CD4-positive, alpha-beta T cell (primary cell): ENCODE measurements around the gene SLC34A1. TPM values are rescaled to one million over a fixed set of nuclear protein-coding genes. Genes with fewer than 3 reads are reported as not detected.
A peak's percentile ranks its signal among the peaks of the same experiment; 100 is the strongest.

Experiments
- ATAC-seq: fragments of 200-7000 bp; cut with Tn5 transposase; one replicate; pipeline ENCODE4 v1.10.0; 2022; ENCODE audit warnings: mild to moderate bottlenecking; ENCODE audit not compliant: poor library complexity
- CTCF ChIA-PET: fragments of 350-600 bp; sonication (Branson Sonifier 250); formaldehyde crosslinking; loops from one replicate; lab custom pipeline; 2021; ENCODE audit warnings: antibody characterized with exemption, inconsistent platforms; lab: Charles Lee
- POLR2A ChIA-PET: fragments of 350-600 bp; sonication (Branson Sonifier 250); formaldehyde crosslinking; loops from one replicate; lab custom pipeline; 2021; ENCODE audit warnings: antibody characterized with exemption, inconsistent platforms; lab: Charles Lee
- DNase-seq, 14 experiments: peaks; one replicate each; pipeline ENCODE4 v3.0.0-alpha.2; 2013 to 2020; ENCODE audit warnings: mixed read lengths in 2 of 14
- H3K27ac ChIP-seq, 2 donors: one replicate each; pipeline versions ENCODE4 v1.5.1 to v1.7.0; 2013; ENCODE audit warnings: low read length in 2 of 2, low read depth in 1 of 2, mild to moderate bottlenecking in 1 of 2
- H3K27me3 ChIP-seq, 2 experiments: 1 replicate in 1 of 2; 2 replicates in 1 of 2; pipeline versions ENCODE4 v1.6.1 to v1.7.0; 2013; ENCODE audit warnings: low read length in 2 of 2, control low read depth in 1 of 2, mild to moderate bottlenecking in 1 of 2, moderate library complexity in 1 of 2; ENCODE audit not compliant: insufficient read depth in 2 of 2, control insufficient read depth in 1 of 2
- H3K36me3 ChIP-seq: one replicate; pipeline ENCODE4 v1.6.1; 2013; ENCODE audit warnings: low read length, control low read depth; ENCODE audit not compliant: insufficient read depth
- H3K4me1 ChIP-seq: one replicate; pipeline ENCODE4 v1.6.1; 2013; ENCODE audit warnings: low read length, control low read depth; ENCODE audit not compliant: insufficient read depth
- H3K4me3 ChIP-seq: one replicate; pipeline ENCODE4 v1.5.1; 2013; ENCODE audit warnings: mild to moderate bottlenecking, low read length, moderate library complexity
- H3K9me3 ChIP-seq, 2 experiments: 1 replicate in 1 of 2; 2 replicates in 1 of 2; pipeline versions ENCODE4 v1.6.1 to v1.7.0; 2013; ENCODE audit warnings: low read length in 2 of 2, mild to moderate bottlenecking in 2 of 2, control low read depth in 1 of 2, moderate library complexity in 1 of 2; ENCODE audit not compliant: control insufficient read depth in 1 of 2, insufficient read depth in 1 of 2
- H3K27ac Mint-ChIP-seq: one replicate; pipeline ENCODE4 v1.8.0; 2020; ENCODE audit warnings: mixed read lengths
- H3K27me3 Mint-ChIP-seq: one replicate; pipeline ENCODE4 v1.8.0; 2021; ENCODE audit warnings: mixed read lengths
- H3K36me3 Mint-ChIP-seq: one replicate; pipeline ENCODE4 v1.8.0; 2021; ENCODE audit warnings: low read depth, mixed read lengths
- H3K4me1 Mint-ChIP-seq: one replicate; pipeline ENCODE4 v1.8.0; 2021; ENCODE audit warnings: low read depth, mixed read lengths
- H3K4me3 Mint-ChIP-seq: one replicate; pipeline ENCODE4 v1.8.0; 2020; ENCODE audit warnings: mild to moderate bottlenecking, mixed read lengths
- H3K9me3 Mint-ChIP-seq: one replicate; pipeline ENCODE4 v1.8.0; 2020; ENCODE audit warnings: mixed read lengths
- intact Hi-C, 2 experiments: fragments of 100-400 bp; cut with DNase I in 1 of 2; cut with micrococcal nuclease in 1 of 2; formaldehyde crosslinking; loops; one replicate each; pipeline versions ENCODE4 v1.15.1 to v1.9.0; 2023 to 2025; cut with DNase I, micrococcal nuclease
- total RNA-seq, 174 experiments: library from RNA in 2 of 174; stranded (reverse) in 2 of 174; gene quantifications; one replicate each; pipeline ENCODE4 v1.2.3 and lab custom pipeline; 2021 to 2026
- TF ChIP-seq, protein P1 (sequence below): fragments of 200-600 bp; IDR thresholded peaks from one replicate; pipeline ENCODE4 v1.8.0; 2022; ENCODE audit warnings: antibody characterized with exemption, mild to moderate bottlenecking

The SLC34A1 gene
- total RNA-seq, 2 experiments from 2014 or later = not detected

DNA sequence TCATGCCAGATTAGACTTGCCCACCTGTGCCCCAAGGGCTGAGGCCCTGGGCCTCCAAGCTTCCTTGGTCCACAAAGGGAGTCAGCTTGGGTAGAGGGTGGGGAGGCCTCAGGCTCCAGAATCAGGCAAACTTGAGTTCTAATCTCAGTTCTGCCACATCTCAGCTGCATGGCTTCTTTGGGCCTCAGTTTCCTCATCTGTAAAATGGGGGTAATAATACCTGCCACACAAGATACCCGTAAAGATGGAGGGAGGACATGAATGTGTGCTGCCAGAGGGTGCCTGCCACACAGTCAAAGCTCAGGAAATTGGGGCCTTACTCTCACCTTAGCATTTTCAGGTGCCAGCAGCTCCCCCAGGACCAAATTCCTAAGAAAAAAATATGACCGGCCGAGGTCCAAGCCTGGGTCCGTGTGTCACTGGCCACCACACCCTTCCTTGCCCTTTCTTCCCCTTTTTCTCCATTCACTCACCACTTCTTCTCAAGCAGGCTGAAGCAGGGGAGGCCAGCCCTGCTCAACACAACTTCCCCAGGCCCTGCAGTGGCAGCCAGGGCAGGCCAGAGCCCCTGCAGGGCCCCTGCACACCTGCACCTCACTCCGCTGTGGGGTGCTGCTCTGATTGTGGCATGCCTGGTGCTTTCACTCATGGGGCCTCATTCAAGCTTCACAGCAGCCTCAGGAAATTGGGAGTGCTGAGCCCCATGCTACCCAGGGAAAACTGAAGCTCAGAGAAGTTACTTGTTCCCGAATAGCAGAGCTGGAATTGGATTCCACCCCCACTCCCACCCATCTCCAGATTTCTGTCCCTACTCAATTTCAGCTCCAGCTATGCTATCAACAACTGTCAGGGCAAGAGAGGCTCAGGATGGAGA lies 22.6 kb upstream of the SLC34A1 start:
- H3K4me1 ChIP-seq = peaks cover 95% of the 10 kb centered on the region
- H3K27ac ChIP-seq = peak overlapping the region; percentile 72 to 82
- H3K4me3 ChIP-seq = peak overlapping the region; percentile 61
- ChIA-PET POLR2A (interaction anchor here (1.3 to 6.2 kb wide), 5 partner anchors 9 to 136 kb away, joined by 3 to 51 read pairs (median 12); partner anchors contain the start of genes LMAN2 and PDLIM7), CTCF (interaction anchor here (0.5 to 1.4 kb wide), 7 partner anchors 7 to 188 kb away, joined by 3 to 5 read pairs (median 3); partner anchors contain the start of gene GRK6)
- H3K27ac Mint-ChIP-seq = peak overlapping the region; percentile 76
- TF ChIP-seq, protein P1, sequence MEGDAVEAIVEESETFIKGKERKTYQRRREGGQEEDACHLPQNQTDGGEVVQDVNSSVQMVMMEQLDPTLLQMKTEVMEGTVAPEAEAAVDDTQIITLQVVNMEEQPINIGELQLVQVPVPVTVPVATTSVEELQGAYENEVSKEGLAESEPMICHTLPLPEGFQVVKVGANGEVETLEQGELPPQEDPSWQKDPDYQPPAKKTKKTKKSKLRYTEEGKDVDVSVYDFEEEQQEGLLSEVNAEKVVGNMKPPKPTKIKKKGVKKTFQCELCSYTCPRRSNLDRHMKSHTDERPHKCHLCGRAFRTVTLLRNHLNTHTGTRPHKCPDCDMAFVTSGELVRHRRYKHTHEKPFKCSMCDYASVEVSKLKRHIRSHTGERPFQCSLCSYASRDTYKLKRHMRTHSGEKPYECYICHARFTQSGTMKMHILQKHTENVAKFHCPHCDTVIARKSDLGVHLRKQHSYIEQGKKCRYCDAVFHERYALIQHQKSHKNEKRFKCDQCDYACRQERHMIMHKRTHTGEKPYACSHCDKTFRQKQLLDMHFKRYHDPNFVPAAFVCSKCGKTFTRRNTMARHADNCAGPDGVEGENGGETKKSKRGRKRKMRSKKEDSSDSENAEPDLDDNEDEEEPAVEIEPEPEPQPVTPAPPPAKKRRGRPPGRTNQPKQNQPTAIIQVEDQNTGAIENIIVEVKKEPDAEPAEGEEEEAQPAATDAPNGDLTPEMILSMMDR = no peak
- H3K4me3 Mint-ChIP-seq = peak overlapping the region; percentile 90
- DNase-seq = peak in 3 of 14 experiments; percentile 26 to 62 (median 53)
- no peaks in the 10 kb centered on the region for H3K27me3 ChIP-seq
- intact Hi-C loops = loop anchor here in 1 of 2 experiments (5.0 kb wide), 1 partner anchor 49 kb away; the partner anchor contains the start of gene MXD3
- H3K36me3 ChIP-seq = peaks cover 39% of the 10 kb centered on the region
- H3K27me3 Mint-ChIP-seq = no peaks in the 10 kb centered on the region
- H3K36me3 Mint-ChIP-seq = peaks cover 59% of the 10 kb centered on the region
- peaks cover 75% of the 10 kb centered on the region for H3K4me1 Mint-ChIP-seq
- H3K9me3 Mint-ChIP-seq = no peaks in the 10 kb centered on the region
- no peaks in the 10 kb centered on the region for H3K9me3 ChIP-seq
- ATAC-seq = peak; percentile 15

DNA sequence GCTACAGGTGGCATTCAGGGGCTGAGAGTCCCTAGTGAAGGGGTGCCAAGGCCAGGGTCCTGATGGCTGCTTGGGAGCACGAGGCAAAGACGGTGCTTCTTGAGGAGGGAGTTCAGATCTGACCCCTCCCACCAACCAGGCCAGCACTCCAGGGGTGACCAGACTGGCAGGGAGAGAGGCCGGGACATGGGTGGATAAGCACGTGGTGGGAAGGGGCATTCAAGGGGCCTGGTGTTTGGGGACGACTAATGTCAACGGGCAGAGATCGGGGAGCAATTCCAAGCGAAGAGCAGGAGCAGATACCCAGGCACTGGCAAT lies 22.0 kb upstream of the SLC34A1 start:
- Mint-ChIP-seq H3K36me3 (peaks cover 62% of the 10 kb centered on the region), H3K4me3 (peak overlapping the region; percentile 90), H3K4me1 (peaks cover 69% of the 10 kb centered on the region), H3K27me3 (no peaks in the 10 kb centered on the region), H3K9me3 (no peaks in the 10 kb centered on the region), H3K27ac (peak overlapping the region; percentile 76)
- Histone ChIP-seq H3K4me3 (peak overlapping the region; percentile 61), H3K4me1 (peaks cover 89% of the 10 kb centered on the region), H3K9me3 (no peaks in the 10 kb centered on the region), H3K36me3 (peaks cover 44% of the 10 kb centered on the region), H3K27me3 (no peaks in the 10 kb centered on the region), H3K27ac (peak overlapping the region; percentile 72 to 82)
- DNase-seq (no peak), ATAC-seq (no peak)
- ChIA-PET CTCF (interaction anchor here (1.4 kb wide), 1 partner anchor 8 kb away, joined by 3 read pairs; no protein-coding TSS in a partner anchor), POLR2A (interaction anchor here (1.6 to 6.2 kb wide), 4 partner anchors 9 to 135 kb away, joined by 5 to 51 read pairs (median 14); partner anchors contain the start of genes LMAN2 and PDLIM7)
- intact Hi-C loops = loop anchor here in 1 of 2 experiments (5.0 kb wide), 1 partner anchor 50 kb away; the partner anchor contains the start of gene MXD3
- TF ChIP-seq, protein P1 = no peak

DNA sequence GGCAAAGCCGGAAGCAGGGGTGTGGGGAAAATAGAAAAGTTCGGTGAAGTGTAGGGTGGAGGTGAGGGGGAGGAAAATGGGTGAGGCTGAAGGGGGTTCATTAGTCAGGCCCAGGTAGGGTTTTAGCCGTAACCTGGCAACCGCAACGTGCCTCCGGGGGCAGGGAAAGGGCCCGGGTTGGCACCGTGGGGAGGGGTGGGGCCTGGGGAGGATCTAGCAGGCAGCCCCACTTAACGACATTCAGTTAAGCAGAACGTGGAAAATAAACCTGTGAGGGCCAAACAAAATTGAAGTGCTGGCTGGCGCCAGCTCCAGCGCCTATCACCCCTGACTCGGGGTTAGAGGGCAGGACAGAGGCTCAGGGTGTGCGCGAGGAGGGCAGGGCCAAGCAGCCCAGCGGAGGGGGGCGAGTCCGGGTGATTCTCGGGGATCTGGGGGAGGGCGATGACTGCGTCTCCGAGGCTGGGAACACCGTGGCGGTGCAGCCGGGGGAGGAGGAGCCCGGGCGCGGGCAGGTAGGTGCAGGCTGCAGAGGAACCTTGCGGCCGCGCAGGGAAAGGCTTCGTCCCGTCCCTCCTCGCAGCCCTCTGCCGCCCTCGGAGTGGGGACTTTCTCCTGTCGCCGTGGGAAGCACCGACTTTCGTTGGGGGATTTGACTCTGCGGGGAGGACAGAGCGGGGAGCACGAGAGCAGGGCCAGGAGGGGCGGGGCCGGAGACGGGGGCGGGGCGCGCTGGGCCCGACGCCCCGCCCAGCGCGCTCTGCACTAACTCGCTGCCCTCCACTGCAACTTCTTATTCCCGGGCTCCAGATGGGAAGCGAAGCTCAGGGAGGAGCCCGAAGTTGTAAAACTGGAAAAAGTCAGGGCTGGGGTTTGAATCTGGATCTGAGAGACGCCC lies 21.4 kb upstream of the SLC34A1 start:
- H3K4me3 ChIP-seq = peak overlapping the region; percentile 61
- H3K27me3 Mint-ChIP-seq = no peaks in the 10 kb centered on the region
- H3K9me3 Mint-ChIP-seq = no peaks in the 10 kb centered on the region
- DNase-seq (peak in 13 of 14 experiments; percentile 47 to 93 (median 63)), ATAC-seq (peak; percentile 72)
- H3K36me3 ChIP-seq = peaks cover 51% of the 10 kb centered on the region
- H3K4me1 ChIP-seq = peaks cover 84% of the 10 kb centered on the region
- no peaks in the 10 kb centered on the region for H3K9me3 ChIP-seq
- TF ChIP-seq, protein P1 = no peak
- no peaks in the 10 kb centered on the region for H3K27me3 ChIP-seq
- H3K27ac ChIP-seq = peak overlapping the region; percentile 72 to 82
- ChIA-PET CTCF (no interaction called here), POLR2A (interaction anchor here (1.0 to 2.8 kb wide), 5 partner anchors 11 to 135 kb away, joined by 3 to 15 read pairs (median 5); partner anchors contain the start of genes LMAN2 and PDLIM7)
- peaks cover 57% of the 10 kb centered on the region for H3K36me3 Mint-ChIP-seq
- peak overlapping the region; percentile 90 for H3K4me3 Mint-ChIP-seq
- intact Hi-C loops = loop anchor here in 1 of 2 experiments (5.0 kb wide), 1 partner anchor 51 kb away; the partner anchor contains the start of gene MXD3
- H3K27ac Mint-ChIP-seq = peak overlapping the region; percentile 76
- peaks cover 63% of the 10 kb centered on the region for H3K4me1 Mint-ChIP-seq
